HG03571 (cell line): Measurements from ENCODE around the gene RDH14.

Source experiments
- ATAC-seq: cut with Tn5 transposase; IDR thresholded peaks from one replicate; pipeline ENCODE4 v1.9.1; 2021; ENCODE audit not compliant: unreplicated experiment

Gene RDH14

GRCh38 chr2:18566145-18566769, 5.8 kb upstream of the RDH14 start:
- no peak for ATAC-seq

- ATAC-seq: no peak
These were observed 288 bp upstream of the RDH14 start for GRCh38 chr2:18560797-18561085.

GRCh38 chr2:18559531-18560030, 872 bp downstream of the RDH14 start:
- ATAC-seq: no peak

- ATAC-seq: no peak
These were observed 2.0 kb downstream of the RDH14 start for GRCh38 chr2:18558458-18558857.

- ATAC-seq: no peak
These were observed 3.3 kb downstream of the RDH14 start for GRCh38 chr2:18557121-18557520.

GRCh38 chr2:18552351-18553077, 7.9 kb downstream of the RDH14 start:
- no peak for ATAC-seq

GRCh38 chr2:18551623-18552022, 8.8 kb downstream of the RDH14 start:
- ATAC-seq: no peak

- no peak for ATAC-seq
These were observed 9.3 kb downstream of the RDH14 start for GRCh38 chr2:18551169-18551568.

- no peak for ATAC-seq
These were observed 10.0 kb downstream of the RDH14 start for GRCh38 chr2:18550433-18550832.

- ATAC-seq: no peak
These were observed 11.4 kb downstream of the RDH14 start for GRCh38 chr2:18549083-18549482.

- no peak for ATAC-seq
These were observed 11.8 kb downstream of the RDH14 start for GRCh38 chr2:18548621-18549020.

- ATAC-seq: no peak
These were observed 13.9 kb downstream of the RDH14 start for GRCh38 chr2:18546567-18546966.

GRCh38 chr2:18545384-18545783, 15.1 kb downstream of the RDH14 start:
- ATAC-seq: no peak

- ATAC-seq: no peak
These were observed 16.3 kb downstream of the RDH14 start for GRCh38 chr2:18544171-18544570.

- no peak for ATAC-seq
These were observed 19.6 kb downstream of the RDH14 start for GRCh38 chr2:18540872-18541271.

GRCh38 chr2:18536697-18537096, 23.8 kb downstream of the RDH14 start:
- no peak for ATAC-seq

GRCh38 chr2:18536100-18536499, 24.4 kb downstream of the RDH14 start:
- no peak for ATAC-seq

- no peak for ATAC-seq
These were observed 29.3 kb downstream of the RDH14 start for GRCh38 chr2:18531194-18531593.

- no peak for ATAC-seq
These were observed 32.6 kb downstream of the RDH14 start for GRCh38 chr2:18527822-18528221.

GRCh38 chr2:18527326-18527725, 33.1 kb downstream of the RDH14 start:
- ATAC-seq: no peak

- ATAC-seq: no peak
These were observed 34.0 kb downstream of the RDH14 start for GRCh38 chr2:18526429-18526828.

GRCh38 chr2:18525852-18526251, 34.6 kb downstream of the RDH14 start:
- ATAC-seq: no peak

- ATAC-seq: no peak
These were observed 35.2 kb downstream of the RDH14 start for GRCh38 chr2:18525236-18525635.
